ENCODE measurements around the gene PPP1R3F.

GRCh38 chrX:49290215-49290614 is 20.6 kb downstream of the PPP1R3F start:
- TF ChIP-seq EZH2phosphoT487 (IDR thresholded peaks at IDR 0.05) (no peak), CTCF (IDR thresholded peaks at IDR 0.05) (no peak), EZH2 (IDR thresholded peaks at IDR 0.05) (no peak)
